ENCODE data around the gene HOXA10.

The HOXA10 gene

DNA sequence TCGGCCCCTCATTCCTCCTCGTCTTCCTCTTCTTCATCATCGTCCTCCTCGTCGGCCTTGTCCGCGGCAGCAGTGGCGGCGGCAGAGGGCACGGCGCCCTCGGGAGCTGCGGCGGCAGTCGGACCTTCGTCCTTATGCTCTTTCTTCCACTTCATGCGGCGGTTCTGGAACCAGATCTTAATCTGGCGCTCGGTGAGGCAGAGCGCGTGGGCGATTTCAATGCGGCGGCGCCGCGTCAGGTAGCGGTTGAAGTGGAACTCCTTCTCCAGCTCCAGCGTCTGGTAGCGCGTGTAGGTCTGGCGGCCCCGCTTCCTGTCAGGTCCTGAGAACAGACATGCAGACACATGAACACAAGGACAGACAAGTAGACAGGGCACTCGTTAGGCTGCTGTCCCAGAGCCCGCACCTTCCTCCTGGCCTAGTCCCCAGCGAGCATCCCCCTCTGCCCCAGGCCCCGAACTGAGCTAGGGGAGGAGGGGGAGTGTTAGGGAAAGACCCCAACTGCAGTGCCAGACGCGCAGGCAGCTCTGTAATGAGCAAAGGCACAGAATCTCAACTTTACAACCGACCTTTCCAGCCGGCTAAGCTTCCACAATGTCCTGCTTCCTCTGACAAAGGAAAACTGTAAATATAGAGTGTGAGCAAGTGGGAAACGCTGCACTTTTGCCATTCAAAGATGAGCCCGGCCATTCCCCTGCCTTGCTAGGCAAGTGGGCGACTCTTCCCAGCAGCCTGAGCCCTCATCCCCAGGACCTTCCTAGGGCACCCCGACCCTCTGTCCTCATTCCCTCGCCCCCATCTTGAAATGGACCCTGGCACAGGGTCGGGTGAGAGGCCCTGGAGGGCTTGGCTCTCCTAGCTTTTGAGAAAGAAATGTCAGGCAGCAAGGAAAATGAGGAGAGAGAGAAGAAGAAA lies 19.0 kb downstream of the HOXA10 start:
- DNase-seq, result no peak

DNA sequence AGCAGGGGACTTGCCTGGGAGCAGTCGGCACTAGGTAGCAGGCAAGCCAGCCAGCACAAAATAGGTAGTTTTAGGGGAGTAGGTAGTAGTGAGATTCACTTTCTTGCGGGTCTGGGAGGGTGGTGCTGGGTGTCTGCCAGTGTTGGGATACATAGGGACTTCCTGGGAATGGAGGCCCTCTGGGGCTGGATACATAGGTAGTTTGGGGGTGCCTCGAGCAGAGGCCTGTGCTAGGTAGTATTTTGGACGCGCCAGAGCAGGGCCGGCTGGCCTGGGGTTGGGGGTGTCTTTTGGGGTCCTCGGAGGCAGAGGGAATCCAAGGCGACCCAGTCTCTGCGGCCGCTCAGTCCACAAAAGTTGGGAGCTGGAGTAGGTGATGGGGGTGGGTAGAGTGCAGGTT lies 19.8 kb downstream of the HOXA10 start:
- no peak for DNase-seq

- no peak for DNase-seq
Measured at GRCh38 chr7:27153526-27153925, 20.6 kb downstream of the HOXA10 start.

GRCh38 chr7:27152816-27153442 lies 21.2 kb downstream of the HOXA10 start:
- no peak for DNase-seq

DNA sequence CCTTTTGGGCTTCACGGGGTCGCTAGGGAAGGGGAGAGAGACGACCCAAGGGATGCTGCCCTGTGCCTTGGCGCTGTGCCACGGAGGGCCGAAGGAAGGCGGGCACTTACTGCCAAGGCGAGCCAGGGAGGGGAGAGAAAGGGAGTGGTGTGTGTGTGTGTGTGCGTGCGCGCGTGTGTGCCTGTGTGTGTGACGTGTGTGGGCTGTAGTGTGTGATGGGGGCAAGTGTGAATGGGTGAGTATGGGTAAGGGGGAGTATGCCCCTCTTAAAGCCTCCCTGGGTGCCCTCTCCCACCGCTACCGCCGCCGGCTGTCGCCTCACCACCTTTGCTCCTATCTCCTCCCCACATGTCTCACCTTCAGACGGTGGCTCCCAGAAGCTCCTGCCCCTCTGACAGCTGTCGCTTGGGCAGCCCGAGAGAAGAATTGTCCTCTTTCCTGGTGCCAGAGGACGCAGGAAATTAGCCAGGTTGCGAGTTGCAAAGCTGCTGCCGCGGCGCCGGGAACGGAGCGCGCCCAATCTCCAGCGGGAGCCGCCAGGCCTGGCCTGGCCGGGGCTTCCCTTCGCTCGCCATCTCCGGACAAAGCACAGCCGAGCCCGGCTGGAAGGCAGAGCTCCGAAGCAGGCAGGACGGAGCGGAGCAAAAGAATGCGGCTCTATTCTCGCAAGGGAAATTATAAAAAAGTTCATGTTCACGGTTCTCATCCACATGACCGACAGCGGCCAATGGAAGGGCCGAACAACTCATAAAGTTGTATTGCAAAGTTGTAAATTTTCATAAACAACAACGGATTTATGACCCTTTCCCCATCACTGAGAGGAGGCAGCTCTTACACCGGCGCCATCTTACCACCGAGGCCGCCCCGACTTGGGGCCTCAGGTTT lies 21.9 kb downstream of the HOXA10 start, which contains the start of gene HOXA3:
HOXA3 (minus strand) TSS at position 653 of the 885 bp plus-strand sequence. CDS start 41,943 bp downstream, outside the sequence.
- DNase-seq, result no peak

DNA sequence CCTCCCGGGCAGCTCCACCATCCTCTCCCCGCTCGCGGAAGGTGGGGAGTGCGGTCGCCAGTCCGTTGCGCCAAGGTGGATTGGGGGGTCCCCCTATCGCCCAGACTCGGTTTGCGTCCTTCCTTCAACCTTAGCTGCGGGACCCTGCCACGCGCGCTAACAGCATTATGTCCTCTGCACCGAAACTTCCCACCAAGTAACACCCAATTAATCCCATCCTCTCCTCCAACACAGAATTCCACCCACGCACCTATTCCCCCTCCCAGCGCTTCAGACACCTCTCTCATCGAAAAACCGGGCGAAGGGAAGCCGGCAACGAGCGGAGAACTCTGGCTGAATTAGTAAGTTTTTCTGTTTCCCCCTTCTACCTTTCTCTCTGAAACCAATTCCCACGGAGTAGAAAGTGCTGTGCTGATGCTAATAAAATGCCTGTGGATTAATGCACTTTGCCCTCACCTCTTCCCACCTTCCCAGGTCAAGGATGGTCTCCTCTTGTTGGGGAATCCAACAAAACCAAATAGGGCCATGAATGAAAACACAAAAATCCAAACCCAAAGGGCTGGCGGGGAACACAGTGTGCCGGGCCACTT lies 22.7 kb downstream of the HOXA10 start:
- no peak for DNase-seq

DNA sequence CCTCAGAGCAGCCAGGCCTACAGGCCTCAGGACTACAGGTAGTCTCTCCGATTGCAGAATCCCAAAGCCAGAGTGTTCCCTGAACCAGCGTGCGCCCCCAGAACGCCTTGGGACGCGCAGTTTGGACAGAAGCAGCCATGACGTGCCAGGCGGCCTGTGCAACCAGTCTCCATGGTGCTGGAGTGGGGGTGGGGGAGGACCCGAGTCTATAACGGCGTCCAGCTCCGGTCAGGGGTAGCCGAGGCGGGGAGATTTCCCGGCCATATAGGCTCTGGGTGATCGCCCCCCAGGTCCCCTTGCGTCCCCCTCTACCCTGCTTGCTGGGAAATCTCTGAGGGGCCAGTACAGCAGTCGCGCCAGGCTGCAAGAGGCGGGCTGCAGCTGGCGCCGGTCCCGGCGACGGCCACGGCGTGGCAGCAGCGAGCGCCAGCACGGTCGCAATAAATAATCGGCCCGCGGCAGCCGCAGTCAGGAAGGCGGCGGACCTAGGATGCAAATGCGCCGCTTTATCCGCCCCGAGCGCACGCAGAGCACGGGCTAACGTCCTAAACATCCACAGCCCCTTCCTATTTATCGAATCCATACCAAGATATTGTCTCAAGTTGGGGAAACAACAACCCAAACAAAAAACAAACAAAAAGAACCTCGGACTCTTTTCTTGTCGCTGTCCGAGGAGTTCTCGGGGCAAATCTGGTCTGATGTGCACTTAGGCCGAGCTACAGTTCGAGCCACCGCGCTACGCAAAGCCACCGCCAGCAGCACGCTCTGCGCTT lies 23.4 kb downstream of the HOXA10 start:
- DNase-seq, result peak; percentile 80

DNA sequence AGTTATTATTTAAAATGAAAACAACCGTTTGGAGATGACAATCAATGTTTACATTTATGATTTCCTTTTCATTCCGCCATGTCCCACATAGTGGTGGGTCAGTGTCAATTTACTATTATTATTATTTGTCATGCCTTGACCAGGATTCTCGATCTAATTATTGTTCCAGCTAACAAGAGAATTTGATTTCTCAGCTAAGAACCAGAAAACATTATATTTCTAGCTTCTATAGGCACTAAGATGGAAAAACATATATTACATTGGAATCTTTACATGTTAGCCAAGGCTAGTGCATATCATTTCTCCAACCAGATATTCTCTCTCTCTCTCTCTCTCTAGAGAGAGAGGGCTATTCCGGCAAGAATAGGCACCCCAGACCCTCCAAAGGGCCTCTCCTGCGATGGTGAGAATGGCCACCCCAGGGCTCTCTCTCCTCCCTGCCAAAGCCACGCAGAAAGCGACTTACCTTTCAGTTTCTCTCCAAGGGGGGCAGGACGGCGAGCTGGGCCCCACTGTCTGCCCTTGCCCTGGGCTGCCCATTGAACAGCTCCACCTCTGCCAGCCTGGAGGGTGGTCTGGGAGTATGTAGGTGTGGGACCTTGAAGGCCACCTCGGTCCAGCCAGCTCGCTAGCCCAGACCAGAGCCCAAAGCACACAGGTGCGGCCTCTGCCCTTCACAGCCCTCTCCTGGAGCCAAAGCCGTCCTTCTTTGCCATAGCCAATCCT lies 24.1 kb downstream of the HOXA10 start:
- peak; percentile 64 for DNase-seq

DNA sequence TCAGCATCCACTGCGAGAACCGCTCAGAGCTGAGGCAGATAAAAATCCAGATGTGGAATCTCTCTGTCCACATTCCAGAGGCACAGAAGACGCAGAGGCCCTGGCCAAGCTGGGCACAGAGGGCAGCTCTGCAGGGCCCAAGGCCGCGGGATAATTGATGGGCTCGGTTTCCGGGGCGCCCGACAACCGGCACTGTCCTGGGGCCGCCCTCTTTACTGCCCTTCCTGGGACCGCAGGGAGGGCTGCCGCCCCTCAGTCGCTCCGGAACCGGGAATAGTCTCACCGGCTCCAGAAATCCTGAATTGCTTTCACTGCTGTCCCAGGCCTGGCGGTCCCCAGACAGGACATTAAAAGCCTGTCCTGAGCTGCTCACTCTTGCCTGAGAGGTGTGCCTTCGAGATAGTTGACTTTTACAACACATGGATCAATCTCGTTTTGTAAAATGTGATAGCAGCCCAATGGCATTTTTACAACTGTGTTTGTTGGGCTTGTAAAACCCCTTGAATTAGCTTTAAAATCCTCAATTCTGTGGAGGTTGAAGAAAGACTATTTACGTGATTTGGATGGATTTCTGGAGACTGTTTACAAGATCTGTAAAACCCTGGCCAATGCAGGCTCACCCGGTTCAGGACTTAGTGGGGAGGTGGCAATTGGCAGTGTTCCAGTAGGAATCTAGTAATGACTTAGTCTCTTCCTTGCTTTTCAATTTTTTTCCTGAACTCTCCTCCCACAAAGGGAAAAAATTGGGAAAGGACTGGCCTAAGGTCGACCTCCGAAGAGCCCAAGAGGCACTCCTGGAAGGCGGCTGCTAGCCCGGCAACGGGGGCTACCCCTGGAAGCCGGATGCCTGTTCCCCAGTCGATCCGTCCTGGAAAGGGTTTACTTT lies 25.1 kb downstream of the HOXA10 start:
- peak; percentile 14 for DNase-seq

DNA sequence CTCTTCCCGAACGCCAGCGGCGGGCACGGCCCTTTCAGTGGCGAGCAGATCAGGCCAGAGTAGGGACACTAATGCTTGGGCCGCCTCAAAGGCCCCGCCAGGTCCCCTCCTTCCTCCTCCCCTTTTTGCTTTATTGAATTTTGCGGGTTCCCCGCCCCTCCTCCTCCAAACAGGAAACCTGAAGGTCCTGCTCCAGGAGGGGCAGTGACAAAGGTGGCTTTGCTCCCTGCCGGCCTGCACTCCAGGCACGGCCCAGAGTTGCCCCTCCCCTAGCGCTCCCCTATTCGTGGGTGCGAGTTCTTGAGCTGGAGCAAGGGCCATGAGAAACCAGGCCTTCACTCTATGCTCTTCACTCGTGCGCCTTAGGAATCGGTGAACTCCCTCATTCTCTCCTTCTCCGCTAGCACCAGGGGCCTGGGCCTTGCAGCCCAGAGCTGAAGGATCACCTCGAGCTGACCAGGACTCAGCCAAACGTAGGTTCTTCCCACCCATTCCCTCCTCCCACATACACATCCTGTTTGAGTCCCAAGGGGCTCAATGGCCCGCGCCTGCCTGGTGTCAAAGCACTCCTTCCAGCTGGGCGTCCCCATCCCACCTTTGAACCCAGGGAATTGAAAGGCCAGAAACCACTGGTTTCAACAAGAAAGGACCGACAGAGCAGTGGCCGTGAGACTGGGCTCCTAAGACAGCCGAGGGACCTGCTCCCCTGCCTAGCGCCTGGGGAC lies 25.9 kb downstream of the HOXA10 start:
- no peak for DNase-seq

- DNase-seq, result no peak
Measured at GRCh38 chr7:27147199-27148030, 26.7 kb downstream of the HOXA10 start, which contains the start of gene HOXA6. TSS of gene HOXA6 (minus strand) at chr7:27147774. CDS start at chr7:27147749, 25 bp downstream.

DNA sequence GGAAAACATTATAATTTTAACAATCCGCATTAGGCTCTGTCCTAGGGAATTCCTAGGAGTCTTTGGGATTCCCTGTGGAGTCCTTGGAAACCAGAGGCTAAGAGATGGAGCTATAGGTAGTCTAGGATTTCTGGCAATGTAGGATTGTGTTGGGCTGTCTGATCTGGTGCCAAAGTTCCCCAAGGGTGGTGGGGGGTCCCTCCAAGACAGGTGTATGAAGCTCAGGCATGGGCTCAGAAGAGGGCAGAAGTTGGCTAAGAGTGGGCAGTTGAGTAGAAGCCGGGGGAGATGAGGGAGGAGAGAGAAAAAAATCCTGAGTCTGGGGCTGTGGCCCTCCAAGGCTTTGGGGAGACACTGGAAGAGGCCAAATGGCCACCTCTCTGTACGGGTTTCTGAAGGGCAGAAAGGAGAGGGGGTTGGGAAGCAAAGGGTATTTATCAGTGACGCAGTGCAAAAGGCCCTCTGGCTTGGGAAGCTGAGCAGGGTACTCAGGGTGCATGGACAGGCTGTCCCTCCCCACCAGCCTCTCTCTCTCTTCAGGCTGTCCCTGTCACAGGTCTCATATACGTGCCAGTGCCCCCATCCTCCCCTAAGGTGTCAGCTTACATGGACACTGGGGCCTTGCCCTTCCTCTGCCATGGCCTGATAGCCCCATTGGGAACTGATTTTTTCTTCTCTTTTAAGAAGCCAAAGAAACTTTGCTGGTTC lies 27.5 kb downstream of the HOXA10 start:
- DNase-seq, result no peak

DNA sequence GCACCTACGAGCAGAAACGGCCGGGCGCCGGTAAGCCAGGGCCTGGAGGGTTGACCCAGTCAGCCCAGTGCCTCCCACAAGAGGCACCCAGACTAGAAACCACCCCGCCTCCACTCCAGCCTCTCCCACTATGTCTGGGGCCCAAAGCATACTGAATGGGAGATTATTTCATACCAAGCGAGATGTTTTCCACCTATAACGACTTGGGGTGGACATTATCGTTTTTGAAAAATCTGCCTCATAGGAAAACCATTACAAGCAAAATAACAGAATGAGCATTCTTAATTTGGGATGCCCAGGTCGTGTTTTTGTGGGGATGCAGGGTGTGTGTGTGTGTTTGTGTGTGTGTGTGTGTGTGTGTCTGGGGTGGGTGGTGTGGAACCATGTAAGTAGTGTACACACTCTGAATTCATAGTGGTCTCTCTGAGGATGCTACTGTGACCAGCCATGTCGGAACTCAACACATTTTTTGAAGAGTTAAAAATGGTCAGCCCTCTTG lies 28.2 kb downstream of the HOXA10 start:
- DNase-seq, result no peak

DNA sequence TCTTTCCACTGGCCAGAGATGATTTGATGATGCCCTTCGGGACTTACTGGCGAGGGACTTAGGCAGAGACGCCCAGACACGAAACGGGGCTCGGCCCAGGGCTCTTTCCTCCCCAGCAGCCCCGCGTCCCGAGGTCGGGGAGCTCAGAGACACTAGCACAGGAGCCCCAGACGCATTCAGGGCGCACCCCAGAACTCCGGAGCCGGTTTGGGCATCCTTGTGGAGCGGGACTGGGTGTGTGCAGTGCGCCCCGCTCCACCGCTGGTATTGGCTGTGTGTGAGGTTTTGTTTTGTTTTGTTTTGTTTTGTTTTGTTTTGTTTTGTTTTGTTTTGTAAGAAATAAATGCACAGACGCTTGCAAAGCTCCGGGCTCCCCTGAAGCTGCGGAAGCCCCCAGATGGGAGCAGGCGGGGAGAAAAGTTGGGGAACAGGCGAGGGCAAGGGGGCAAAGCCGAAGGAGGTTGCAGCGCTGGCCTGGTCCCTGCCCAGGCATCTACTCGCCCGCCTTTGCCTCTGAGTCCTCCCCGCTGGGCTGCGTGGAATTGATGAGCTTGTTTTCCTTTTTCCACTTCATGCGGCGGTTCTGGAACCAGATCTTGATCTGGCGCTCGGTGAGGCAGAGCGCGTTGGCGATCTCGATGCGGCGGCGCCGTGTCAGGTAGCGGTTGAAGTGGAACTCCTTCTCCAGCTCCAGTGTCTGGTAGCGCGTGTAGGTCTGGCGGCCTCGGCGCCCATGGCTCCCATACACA lies 28.8 kb downstream of the HOXA10 start:
- no peak for DNase-seq

GRCh38 chr7:27144781-27145164 lies 29.3 kb downstream of the HOXA10 start:
- no peak for DNase-seq

GRCh38 chr7:27143950-27144780 lies 30.0 kb downstream of the HOXA10 start:
- no peak for DNase-seq

Measured in NCI-H1694 treated with DMSO at 0.1 percent for 48 hours (cell line).